GM12878 (cell line): ENCODE data around the gene IFRD2. TPM values are rescaled to one million over a fixed set of nuclear protein-coding genes. Genes with fewer than 3 reads are reported as not detected.

ENCODE experiments used
- ATAC-seq: fragments of 200-7000 bp; cut with Tn5 transposase; 3 replicates; pipeline ENCODE4 v1.9.1; 2020; ENCODE audit warnings: mild to moderate bottlenecking, moderate library complexity
- BruUV-seq: library from RNA; stranded (reverse); fragments of 400-500 nt; replicated peaks from 2 replicates; lab custom pipeline; 2021; lab: Mats Ljungman, UMichigan
- CTCF ChIA-PET: fragments of 300-600 bp; sonication (Branson Sonifier 250); formaldehyde crosslinking; extraction: SDS; loops from one replicate; lab custom pipeline; 2021; ENCODE audit warnings: inconsistent platforms; lab: Yijun Ruan, JAX
- POLR2A ChIA-PET: fragments of 350-600 bp; formaldehyde crosslinking; extraction: SDS; loops from one replicate; lab custom pipeline; 2021; ENCODE audit warnings: inconsistent platforms; lab: Charles Lee
- RAD21 ChIA-PET: fragments of 300-600 bp; sonication (Branson Sonifier 250); formaldehyde crosslinking; loops from one replicate; lab custom pipeline; 2023; ENCODE audit warnings: antibody characterized with exemption; ENCODE audit not compliant: unreplicated experiment; lab: Charles Lee
- SMC1A ChIA-PET: fragments of 300-600 bp; sonication (Branson Sonifier 250); formaldehyde crosslinking; loops from one replicate; lab custom pipeline; 2023; ENCODE audit not compliant: unreplicated experiment, uncharacterized antibody; lab: Charles Lee
- DNase-seq: peaks from one replicate; pipeline ENCODE4 v3.0.0-alpha.2; 2011; ENCODE audit warnings: low read depth, low spot score
- FAIRE-seq: peaks from 3 replicates; lab custom pipeline; 2011; peaks lifted over from hg19 to GRCh38; lab: Jason Lieb, UNC
- H2AFZ ChIP-seq: 2 replicates; pipeline ENCODE4 v1.6.0; 2011; ENCODE audit warnings: low read depth, low read length, control low read depth; ENCODE audit not compliant: control insufficient read depth
- H3K27ac ChIP-seq: 2 replicates; pipeline ENCODE4 v1.5.1; 2011; ENCODE audit warnings: control low read depth; ENCODE audit not compliant: control insufficient read depth, insufficient read depth
- H3K27me3 ChIP-seq, 2 experiments: replicated peaks in 1 of 2; 2 replicates each; pipeline versions ENCODE4 v1.6.0 to v1.6.1; 2011; ENCODE audit warnings: low read length in 1 of 2; ENCODE audit not compliant: control insufficient read depth in 2 of 2, insufficient read depth in 2 of 2
- H3K36me3 ChIP-seq, 2 experiments: 2 replicates each; pipeline ENCODE4 v1.5.1; 2011; ENCODE audit warnings: low read length in 1 of 2; ENCODE audit not compliant: control insufficient read depth in 2 of 2, insufficient read depth in 2 of 2
- H3K4me1 ChIP-seq: 2 replicates; pipeline ENCODE4 v1.6.1; 2011; ENCODE audit warnings: mild to moderate bottlenecking, low read length, moderate library complexity, mixed read lengths; ENCODE audit not compliant: control insufficient read depth, insufficient read depth
- H3K4me2 ChIP-seq: 2 replicates; pipeline ENCODE4 v1.6.0; 2011; ENCODE audit warnings: control low read depth; ENCODE audit not compliant: control insufficient read depth, insufficient read depth
- H3K4me3 ChIP-seq: fragments of 200-600 bp; sonication (generic); 2 replicates; pipeline ENCODE4 v1.5.1; 2016
- H3K79me2 ChIP-seq: 2 replicates; pipeline ENCODE4 v1.6.0; 2011; ENCODE audit warnings: low read length; ENCODE audit not compliant: control insufficient read depth, insufficient read depth
- H3K9ac ChIP-seq: 2 replicates; pipeline ENCODE4 v1.8.0; 2011; ENCODE audit warnings: low read length, control low read depth, mixed read lengths; ENCODE audit not compliant: control insufficient read depth, insufficient read depth
- H3K9me3 ChIP-seq: replicated peaks from 3 replicates; pipeline ENCODE4 v1.5.1; 2011; ENCODE audit warnings: mild to moderate bottlenecking, low read length; ENCODE audit not compliant: control insufficient read depth, insufficient read depth
- H4K20me1 ChIP-seq: 2 replicates; pipeline ENCODE4 v1.6.0; 2011; ENCODE audit not compliant: control insufficient read depth, insufficient read depth
- FOXK2 ChIP-seq: fragments of 450-650 bp; IDR thresholded peaks from 2 replicates; pipeline ENCODE4 v1.6.1; 2017; ENCODE audit warnings: mild to moderate bottlenecking, moderate library complexity
- GATAD2B ChIP-seq: fragments of 450-650 bp; conservative IDR thresholded peaks from 2 replicates; pipeline ENCODE4 v1.6.1; 2017; ENCODE audit warnings: low read depth, mild to moderate bottlenecking, moderate library complexity
- HDAC2 ChIP-seq: fragments of 200-600 bp; sonication (generic); IDR thresholded peaks from 2 replicates; pipeline ENCODE4 v1.6.1; 2017
- IKZF1 ChIP-seq: fragments of 450-650 bp; conservative IDR thresholded peaks from 2 replicates; pipeline ENCODE4 v1.6.1; 2017; ENCODE audit warnings: antibody characterized with exemption, mild to moderate bottlenecking
- IKZF2 ChIP-seq, 2 experiments: fragments of 450-650 bp; IDR thresholded peaks; 2 replicates each; pipeline ENCODE4 v1.6.1; 2017; ENCODE audit warnings: mild to moderate bottlenecking in 2 of 2, moderate library complexity in 2 of 2
- JUNB ChIP-seq: IDR thresholded peaks from 2 replicates; pipeline ENCODE4 v1.6.1; 2016; ENCODE audit warnings: antibody characterized with exemption, mild to moderate bottlenecking
- NBN ChIP-seq: fragments of 450-650 bp; IDR thresholded peaks from 2 replicates; pipeline ENCODE4 v1.6.1; 2016
- PML ChIP-seq: IDR thresholded peaks from 2 replicates; pipeline ENCODE4 v1.6.1; 2012; ENCODE audit warnings: low read length, inconsistent platforms
- RB1 ChIP-seq: fragments of 450-650 bp; formaldehyde crosslinking; IDR thresholded peaks from 2 replicates; pipeline ENCODE4 v1.6.1; 2017; ENCODE audit warnings: mild to moderate bottlenecking, borderline replicate concordance
- SREBF1 ChIP-seq: IDR thresholded peaks from 2 replicates; pipeline ENCODE4 v1.6.1; 2012; ENCODE audit warnings: mild to moderate bottlenecking, low read length
- SUZ12 ChIP-seq: fragments of 200-600 bp; sonication (generic); IDR thresholded peaks from one replicate; pipeline ENCODE4 v1.6.1; 2018; ENCODE audit warnings: antibody characterized with exemption, mild to moderate bottlenecking; ENCODE audit not compliant: unreplicated experiment
- ZNF384 ChIP-seq: IDR thresholded peaks from 2 replicates; pipeline ENCODE4 v1.6.1; 2012; ENCODE audit warnings: low read depth, mild to moderate bottlenecking, low read length, improper control_type of control experiment, borderline replicate concordance
- ZSCAN29 ChIP-seq: fragments of 450-650 bp; IDR thresholded peaks from 2 replicates; pipeline ENCODE4 v1.6.1; 2017; ENCODE audit warnings: mild to moderate bottlenecking, moderate library complexity
- WGBS: methylation state at CpG from one replicate; pipeline ENCODE4 v1.1.6; 2016; ENCODE audit warnings: low lambda C conversion rate; ENCODE audit not compliant: insufficient replicate concordance, insufficient coverage; ENCODE audit errors: missing lambda C conversion rate; 5-methylcytosine and 5-hydroxymethylcytosine counted together
- in situ Hi-C: fragments of 300-500 bp; cut with MboI; formaldehyde crosslinking; loops from 9 replicates; pipeline ENCODE4 v1.14.3; 2018; ENCODE audit warnings: mixed read lengths
- intact Hi-C: fragments of 100-400 bp; cut with micrococcal nuclease; formaldehyde crosslinking; loops from one replicate; pipeline ENCODE4 v1.14.2; 2022; ENCODE audit not compliant: unreplicated experiment
- polyA plus RNA-seq, 11 experiments: library from polyadenylated mRNA; depleted of rRNA in 4 of 11; unstranded in 6 of 11; stranded (reverse) in 5 of 11; fragments of >200 nt; fragmentation: Nextera tagmentation in 4 of 11; fragmentation: Illumina TruSeq in 1 of 11; extraction: Ambion mirVana in 4 of 11; extraction: Trizol in 1 of 11; gene quantifications; 1 replicate in 1 of 11; 2 replicates in 10 of 11; pipeline versions ENCODE4 v1.2.1 to v1.2.3, GENCODE V29; 2011 to 2016; ENCODE audit warnings: inconsistent platforms in 2 of 11, missing spikeins in 2 of 11, low read depth in 1 of 11
- total RNA-seq, 4 experiments: library from RNA; depleted of rRNA in 3 of 4; stranded (reverse); fragments of >200 nt in 3 of 4; fragmentation: Illumina TruSeq in 1 of 4; extraction: Trizol in 1 of 4; gene quantifications; 2 replicates each; pipeline versions ENCODE4 v1.2.1 to v1.2.3, GENCODE V29; 2013 to 2021
- TF ChIP-seq, protein P1 (sequence below): fragments of 450-650 bp; formaldehyde crosslinking; IDR thresholded peaks from 2 replicates; pipeline ENCODE4 v1.4.0; 2020; ENCODE audit warnings: mild to moderate bottlenecking, moderate library complexity
- TF ChIP-seq, protein P2 (sequence below): fragments of 450-650 bp; conservative IDR thresholded peaks from 2 replicates; pipeline ENCODE4 v1.6.1; 2017; ENCODE audit warnings: mild to moderate bottlenecking, moderate library complexity

The IFRD2 gene
- total and polyA plus RNA-seq, 10 of the 15 experiments (the other 5 are each of a cell fraction or from before 2014, with no cell fraction given): 19.1 to 153 (median 80.3) TPM

- in situ Hi-C loops (no loop called here), intact Hi-C loops (no loop called here)
- H3K4me2 ChIP-seq: no peak overlapping the region
- FAIRE-seq (no peak), DNase-seq (no peak), ATAC-seq (no peak)
- H3K27ac ChIP-seq: no peak overlapping the region
- H3K36me3 ChIP-seq: peaks cover 0 to 11% of the 10 kb centered on the region in 2 experiments; a peak in 2 of 4 replicates
- no peak overlapping the region for H3K4me3 ChIP-seq
- no TSS peak for BruUV-seq
- WGBS: 80% methylated on average over 4 of the region's 4 CpGs
- H4K20me1 ChIP-seq: no peaks in the 10 kb centered on the region
- no peak overlapping the region for H2AFZ ChIP-seq
- H3K27me3 ChIP-seq: no peaks in the 10 kb centered on the region
- H3K9ac ChIP-seq: no peak overlapping the region
- no peaks in the 10 kb centered on the region for H3K9me3 ChIP-seq
- TF ChIP-seq ZNF384 (no peak), PML (no peak), SREBF1 (no peak), SUZ12 (no peak), FOXK2 (no peak), IKZF2 (IDR thresholded peaks at IDR 0.05) (no peak), NBN (no peak), RB1 (no peak), ZSCAN29 (no peak), GATAD2B (no peak), IKZF1 (no peak), JUNB (no peak), HDAC2 (no peak)
- TF ChIP-seq, protein P1, sequence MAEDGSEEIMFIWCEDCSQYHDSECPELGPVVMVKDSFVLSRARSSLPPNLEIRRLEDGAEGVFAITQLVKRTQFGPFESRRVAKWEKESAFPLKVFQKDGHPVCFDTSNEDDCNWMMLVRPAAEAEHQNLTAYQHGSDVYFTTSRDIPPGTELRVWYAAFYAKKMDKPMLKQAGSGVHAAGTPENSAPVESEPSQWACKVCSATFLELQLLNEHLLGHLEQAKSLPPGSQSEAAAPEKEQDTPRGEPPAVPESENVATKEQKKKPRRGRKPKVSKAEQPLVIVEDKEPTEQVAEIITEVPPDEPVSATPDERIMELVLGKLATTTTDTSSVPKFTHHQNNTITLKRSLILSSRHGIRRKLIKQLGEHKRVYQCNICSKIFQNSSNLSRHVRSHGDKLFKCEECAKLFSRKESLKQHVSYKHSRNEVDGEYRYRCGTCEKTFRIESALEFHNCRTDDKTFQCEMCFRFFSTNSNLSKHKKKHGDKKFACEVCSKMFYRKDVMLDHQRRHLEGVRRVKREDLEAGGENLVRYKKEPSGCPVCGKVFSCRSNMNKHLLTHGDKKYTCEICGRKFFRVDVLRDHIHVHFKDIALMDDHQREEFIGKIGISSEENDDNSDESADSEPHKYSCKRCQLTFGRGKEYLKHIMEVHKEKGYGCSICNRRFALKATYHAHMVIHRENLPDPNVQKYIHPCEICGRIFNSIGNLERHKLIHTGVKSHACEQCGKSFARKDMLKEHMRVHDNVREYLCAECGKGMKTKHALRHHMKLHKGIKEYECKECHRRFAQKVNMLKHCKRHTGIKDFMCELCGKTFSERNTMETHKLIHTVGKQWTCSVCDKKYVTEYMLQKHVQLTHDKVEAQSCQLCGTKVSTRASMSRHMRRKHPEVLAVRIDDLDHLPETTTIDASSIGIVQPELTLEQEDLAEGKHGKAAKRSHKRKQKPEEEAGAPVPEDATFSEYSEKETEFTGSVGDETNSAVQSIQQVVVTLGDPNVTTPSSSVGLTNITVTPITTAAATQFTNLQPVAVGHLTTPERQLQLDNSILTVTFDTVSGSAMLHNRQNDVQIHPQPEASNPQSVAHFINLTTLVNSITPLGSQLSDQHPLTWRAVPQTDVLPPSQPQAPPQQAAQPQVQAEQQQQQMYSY (CRISPR knock-in tag): no peak
- TF ChIP-seq, protein P2, sequence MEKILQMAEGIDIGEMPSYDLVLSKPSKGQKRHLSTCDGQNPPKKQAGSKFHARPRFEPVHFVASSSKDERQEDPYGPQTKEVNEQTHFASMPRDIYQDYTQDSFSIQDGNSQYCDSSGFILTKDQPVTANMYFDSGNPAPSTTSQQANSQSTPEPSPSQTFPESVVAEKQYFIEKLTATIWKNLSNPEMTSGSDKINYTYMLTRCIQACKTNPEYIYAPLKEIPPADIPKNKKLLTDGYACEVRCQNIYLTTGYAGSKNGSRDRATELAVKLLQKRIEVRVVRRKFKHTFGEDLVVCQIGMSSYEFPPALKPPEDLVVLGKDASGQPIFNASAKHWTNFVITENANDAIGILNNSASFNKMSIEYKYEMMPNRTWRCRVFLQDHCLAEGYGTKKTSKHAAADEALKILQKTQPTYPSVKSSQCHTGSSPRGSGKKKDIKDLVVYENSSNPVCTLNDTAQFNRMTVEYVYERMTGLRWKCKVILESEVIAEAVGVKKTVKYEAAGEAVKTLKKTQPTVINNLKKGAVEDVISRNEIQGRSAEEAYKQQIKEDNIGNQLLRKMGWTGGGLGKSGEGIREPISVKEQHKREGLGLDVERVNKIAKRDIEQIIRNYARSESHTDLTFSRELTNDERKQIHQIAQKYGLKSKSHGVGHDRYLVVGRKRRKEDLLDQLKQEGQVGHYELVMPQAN: no peak
- ChIA-PET CTCF (no interaction called here), SMC1A (no interaction called here), RAD21 (no interaction called here), POLR2A (no interaction called here)
- peaks cover 7% of the 10 kb centered on the region for H3K4me1 ChIP-seq
- peaks cover 21% of the 10 kb centered on the region for H3K79me2 ChIP-seq
Observed at GRCh38 chr3:50294089-50294488, 1.9 kb upstream of the IFRD2 start.
